GM21825 (cell line): ENCODE measurements around the gene RPL22L1.
"Not testable (repeated sequence)": the region's sequence is repeated elsewhere in the genome, so short reads cannot be mapped to it uniquely, and the experiment has no call there.

Experiments used
- ATAC-seq: cut with Tn5 transposase; IDR thresholded peaks from one replicate; pipeline ENCODE4 v1.9.1; 2021; ENCODE audit warnings: mild to moderate bottlenecking, moderate library complexity; ENCODE audit not compliant: unreplicated experiment

Gene RPL22L1

DNA sequence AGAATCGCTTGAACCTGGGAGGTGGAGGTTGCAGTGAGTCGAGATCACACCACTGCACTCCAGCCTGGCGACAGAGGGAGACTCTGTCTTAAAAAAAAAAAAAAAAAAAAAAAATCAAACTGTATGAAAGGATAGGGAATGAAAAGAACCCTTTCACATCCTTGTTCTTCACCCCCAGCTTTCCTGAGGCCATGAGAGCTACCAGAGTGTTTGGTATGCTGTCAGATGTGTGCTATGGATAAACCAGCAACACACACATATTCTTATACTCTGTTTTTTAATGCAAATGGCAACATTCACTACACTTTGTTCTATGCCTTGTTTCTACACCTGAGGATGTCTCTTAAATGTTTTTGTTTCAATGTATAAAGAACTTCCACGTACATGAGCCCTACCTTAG, 33.5 kb downstream of the RPL22L1 start:
- no peak for ATAC-seq

- ATAC-seq = no peak
Observed at GRCh38 chr3:170835336-170835735, 34.7 kb downstream of the RPL22L1 start.

- ATAC-seq = no peak
Observed at GRCh38 chr3:170830580-170830979, 39.4 kb downstream of the RPL22L1 start.

- no peak for ATAC-seq
Observed at GRCh38 chr3:170829546-170830272, 40.3 kb downstream of the RPL22L1 start.

DNA sequence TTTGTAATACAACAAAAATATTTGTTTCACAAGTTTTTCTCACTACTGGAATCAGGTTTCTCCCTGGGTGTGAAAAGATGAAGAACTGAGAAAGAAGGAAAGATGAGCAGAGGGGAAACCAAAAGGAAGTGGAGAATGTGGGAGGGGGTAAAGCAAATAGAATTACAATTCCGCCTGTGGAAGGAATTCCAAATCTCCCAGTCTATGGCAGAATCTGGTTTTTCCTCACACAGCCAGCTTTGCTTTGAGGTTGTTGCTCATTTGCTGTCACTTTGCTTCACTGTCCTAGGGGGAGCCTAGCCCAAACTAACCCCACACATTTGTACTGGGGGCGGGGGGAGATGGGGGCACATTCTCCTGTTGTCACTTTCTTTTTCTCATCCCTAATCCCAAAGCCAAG, 43.9 kb downstream of the RPL22L1 start:
- no peak for ATAC-seq

DNA sequence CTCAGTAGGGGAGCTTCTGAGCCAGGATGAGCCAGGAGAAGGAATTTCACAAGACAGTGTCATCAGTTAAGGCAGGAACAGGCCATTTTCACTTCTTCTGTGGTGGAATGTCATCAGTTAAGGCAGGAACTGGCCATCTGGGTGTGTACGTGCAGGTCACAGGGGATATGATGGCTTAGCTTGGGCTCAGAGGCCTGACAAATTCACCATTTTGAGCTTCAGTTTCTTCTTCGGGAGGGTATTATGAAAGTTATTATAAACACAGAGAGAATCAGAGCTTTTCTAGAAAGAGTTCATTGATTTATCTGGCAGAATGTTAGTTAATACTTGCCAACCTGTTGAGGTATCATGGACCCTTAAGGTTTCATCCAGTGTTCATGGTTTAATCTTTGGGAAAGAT, 46.4 kb downstream of the RPL22L1 start:
- ATAC-seq = not testable (repeated sequence)

DNA sequence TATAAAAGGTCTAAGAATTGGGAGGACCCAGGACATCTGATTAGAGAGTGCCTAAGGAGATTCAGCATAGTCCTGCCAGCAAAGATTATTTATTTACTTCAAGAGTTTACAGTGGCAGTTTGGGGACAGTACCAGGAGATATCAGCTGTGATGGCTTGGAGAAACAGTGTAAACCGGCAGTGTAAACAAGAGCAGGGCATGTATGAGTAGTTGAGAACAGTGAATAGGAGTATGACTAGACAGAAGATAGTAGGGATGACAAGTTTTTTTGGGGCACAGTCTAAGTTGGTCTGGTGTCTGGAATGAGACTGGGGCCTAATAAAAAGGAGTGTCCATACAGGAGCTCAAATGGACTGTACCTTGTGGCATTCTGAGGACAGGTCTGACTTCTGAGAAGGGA, 51.7 kb downstream of the RPL22L1 start:
- not testable (repeated sequence) for ATAC-seq

GRCh38 chr3:170817471-170817870, 52.5 kb downstream of the RPL22L1 start:
- ATAC-seq = not testable (repeated sequence)

DNA sequence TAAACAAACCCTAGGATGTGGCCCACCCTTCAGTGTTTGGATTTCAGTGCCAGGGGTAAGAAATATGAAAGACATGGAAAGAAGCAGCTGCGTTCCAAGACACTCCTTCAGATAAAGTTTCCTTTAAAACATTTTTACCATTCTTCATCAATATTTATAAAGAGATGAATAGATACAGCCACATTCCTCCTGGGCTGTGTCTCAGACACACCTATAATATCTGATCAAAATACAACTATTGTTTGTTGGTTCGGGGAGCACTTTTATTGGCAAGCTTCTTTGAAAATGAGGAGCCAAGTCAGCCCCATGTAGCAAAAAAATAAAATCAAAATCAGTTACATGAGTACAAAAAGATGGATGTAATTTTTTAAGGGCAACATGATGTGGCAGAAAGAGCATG, 53.2 kb downstream of the RPL22L1 start:
- ATAC-seq = no peak

DNA sequence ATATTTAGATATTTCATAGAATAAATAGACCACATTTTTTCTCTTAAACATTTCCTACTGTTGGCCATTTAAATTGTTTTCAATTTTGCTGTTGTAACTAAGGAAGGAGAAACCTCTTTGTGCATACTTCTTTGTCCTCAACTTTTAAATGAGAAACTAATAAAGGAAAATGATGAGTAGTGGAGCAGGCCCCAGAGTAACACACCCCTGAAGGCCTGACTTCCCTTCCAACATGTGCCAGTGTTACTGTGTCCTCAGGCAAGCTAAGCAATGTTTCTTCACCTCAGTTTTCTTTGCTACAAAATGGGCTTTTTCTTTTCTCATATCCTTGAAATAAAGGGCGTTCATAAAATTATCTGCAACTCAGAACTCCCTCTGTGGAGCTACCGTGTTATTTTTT, 53.7 kb downstream of the RPL22L1 start:
- ATAC-seq = no peak

GRCh38 chr3:170815936-170816335, 54.1 kb downstream of the RPL22L1 start:
- ATAC-seq = no peak

DNA sequence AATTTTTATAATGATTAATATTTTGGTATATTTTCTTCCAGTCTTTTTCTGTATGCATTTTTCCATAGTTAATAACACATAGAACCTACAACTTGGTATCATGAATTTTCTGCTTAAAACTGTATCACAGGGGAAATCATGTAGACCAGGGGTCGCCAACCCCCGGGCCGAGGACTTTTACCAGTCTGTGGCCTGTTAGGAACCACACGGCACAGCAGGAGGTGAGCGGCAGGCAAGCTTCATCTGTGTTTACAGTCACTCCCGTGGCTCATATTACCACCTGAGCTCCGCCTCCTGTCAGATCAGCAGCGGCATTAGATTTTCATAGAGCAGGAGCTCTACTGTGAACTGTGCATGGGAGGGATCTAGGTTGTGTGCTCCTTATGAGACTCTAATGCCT, 54.7 kb downstream of the RPL22L1 start:
- ATAC-seq = no peak
